SK-N-SH (cell line): ENCODE results near the gene POM121L2.

Source experiments
- EP300 ChIP-seq, 2 experiments: IDR thresholded peaks; 2 replicates each; pipeline versions ENCODE4 v1.4.0 to v1.6.1; 2012; ENCODE audit warnings: borderline replicate concordance in 1 of 2, low read depth in 1 of 2, low read length in 1 of 2
- GATA2 ChIP-seq: sonication (generic); formaldehyde crosslinking; IDR thresholded peaks from 2 replicates; pipeline ENCODE4 v1.5.0; 2020; ENCODE audit warnings: mild to moderate bottlenecking, missing genetic modification reagents
- POLR2AphosphoS5 ChIP-seq: IDR thresholded peaks from 2 replicates; pipeline ENCODE4 v1.6.1; 2012; ENCODE audit warnings: low read depth, low read length
- YY1 ChIP-seq: IDR thresholded peaks from 2 replicates; pipeline ENCODE4 v1.4.0; 2012; ENCODE audit warnings: low read depth, mild to moderate bottlenecking
- TF ChIP-seq, protein P1 (sequence below): IDR thresholded peaks from 2 replicates; pipeline ENCODE4 v1.6.1; 2012; ENCODE audit warnings: mild to moderate bottlenecking, low read depth, low read length, moderate library complexity
- TF ChIP-seq, protein P2 (sequence below): IDR thresholded peaks from 2 replicates; pipeline ENCODE4 v1.4.0; 2012; ENCODE audit warnings: low read depth
- TF ChIP-seq, protein P3 (sequence below): fragments of 200-600 bp; sonication (generic); IDR thresholded peaks from 2 replicates; pipeline ENCODE4 v1.6.1; 2017; ENCODE audit warnings: antibody characterized with exemption, mild to moderate bottlenecking, moderate library complexity
- TF ChIP-seq, protein P4 (sequence below): IDR thresholded peaks from 2 replicates; pipeline ENCODE4 v1.4.0; 2012; ENCODE audit warnings: low read depth, borderline replicate concordance
- TF ChIP-seq, protein P5 (sequence below): IDR thresholded peaks from 2 replicates; pipeline ENCODE4 v1.4.0; 2012; ENCODE audit warnings: low read depth, borderline replicate concordance

DNA sequence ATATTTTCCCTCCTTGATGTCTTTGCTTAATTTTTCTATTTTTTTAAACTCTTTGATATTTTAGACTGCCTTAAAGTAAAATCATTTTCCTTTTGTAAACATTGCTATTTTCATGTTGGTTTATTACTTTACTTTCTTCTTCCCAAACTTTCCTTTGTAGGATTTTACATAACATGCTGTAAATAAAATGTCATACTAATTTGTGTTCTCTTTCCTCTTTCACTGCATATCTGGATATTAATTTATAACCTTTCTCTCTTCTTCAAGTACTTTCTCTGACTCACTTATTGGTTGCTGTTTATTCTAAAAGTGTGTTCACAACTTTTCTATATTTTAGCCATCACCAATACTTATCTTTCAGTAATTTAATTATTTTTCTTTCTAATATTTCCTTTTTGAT is 9.3 kb upstream of the POM121L2 start:
- TF ChIP-seq, protein P1, sequence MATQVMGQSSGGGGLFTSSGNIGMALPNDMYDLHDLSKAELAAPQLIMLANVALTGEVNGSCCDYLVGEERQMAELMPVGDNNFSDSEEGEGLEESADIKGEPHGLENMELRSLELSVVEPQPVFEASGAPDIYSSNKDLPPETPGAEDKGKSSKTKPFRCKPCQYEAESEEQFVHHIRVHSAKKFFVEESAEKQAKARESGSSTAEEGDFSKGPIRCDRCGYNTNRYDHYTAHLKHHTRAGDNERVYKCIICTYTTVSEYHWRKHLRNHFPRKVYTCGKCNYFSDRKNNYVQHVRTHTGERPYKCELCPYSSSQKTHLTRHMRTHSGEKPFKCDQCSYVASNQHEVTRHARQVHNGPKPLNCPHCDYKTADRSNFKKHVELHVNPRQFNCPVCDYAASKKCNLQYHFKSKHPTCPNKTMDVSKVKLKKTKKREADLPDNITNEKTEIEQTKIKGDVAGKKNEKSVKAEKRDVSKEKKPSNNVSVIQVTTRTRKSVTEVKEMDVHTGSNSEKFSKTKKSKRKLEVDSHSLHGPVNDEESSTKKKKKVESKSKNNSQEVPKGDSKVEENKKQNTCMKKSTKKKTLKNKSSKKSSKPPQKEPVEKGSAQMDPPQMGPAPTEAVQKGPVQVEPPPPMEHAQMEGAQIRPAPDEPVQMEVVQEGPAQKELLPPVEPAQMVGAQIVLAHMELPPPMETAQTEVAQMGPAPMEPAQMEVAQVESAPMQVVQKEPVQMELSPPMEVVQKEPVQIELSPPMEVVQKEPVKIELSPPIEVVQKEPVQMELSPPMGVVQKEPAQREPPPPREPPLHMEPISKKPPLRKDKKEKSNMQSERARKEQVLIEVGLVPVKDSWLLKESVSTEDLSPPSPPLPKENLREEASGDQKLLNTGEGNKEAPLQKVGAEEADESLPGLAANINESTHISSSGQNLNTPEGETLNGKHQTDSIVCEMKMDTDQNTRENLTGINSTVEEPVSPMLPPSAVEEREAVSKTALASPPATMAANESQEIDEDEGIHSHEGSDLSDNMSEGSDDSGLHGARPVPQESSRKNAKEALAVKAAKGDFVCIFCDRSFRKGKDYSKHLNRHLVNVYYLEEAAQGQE = no peak
- TF ChIP-seq YY1 (no peak), GATA2 (CRISPR knock-in tag) (no peak), EP300 (IDR thresholded peaks at IDR 0.05; ENCODE audit: borderline replicate concordance in 1 of 2, low read depth in 1 of 2, low read length in 1 of 2) (no peak), POLR2AphosphoS5 (no peak)
- TF ChIP-seq, protein P2, sequence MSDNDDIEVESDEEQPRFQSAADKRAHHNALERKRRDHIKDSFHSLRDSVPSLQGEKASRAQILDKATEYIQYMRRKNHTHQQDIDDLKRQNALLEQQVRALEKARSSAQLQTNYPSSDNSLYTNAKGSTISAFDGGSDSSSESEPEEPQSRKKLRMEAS = no peak
- TF ChIP-seq, protein P3, sequence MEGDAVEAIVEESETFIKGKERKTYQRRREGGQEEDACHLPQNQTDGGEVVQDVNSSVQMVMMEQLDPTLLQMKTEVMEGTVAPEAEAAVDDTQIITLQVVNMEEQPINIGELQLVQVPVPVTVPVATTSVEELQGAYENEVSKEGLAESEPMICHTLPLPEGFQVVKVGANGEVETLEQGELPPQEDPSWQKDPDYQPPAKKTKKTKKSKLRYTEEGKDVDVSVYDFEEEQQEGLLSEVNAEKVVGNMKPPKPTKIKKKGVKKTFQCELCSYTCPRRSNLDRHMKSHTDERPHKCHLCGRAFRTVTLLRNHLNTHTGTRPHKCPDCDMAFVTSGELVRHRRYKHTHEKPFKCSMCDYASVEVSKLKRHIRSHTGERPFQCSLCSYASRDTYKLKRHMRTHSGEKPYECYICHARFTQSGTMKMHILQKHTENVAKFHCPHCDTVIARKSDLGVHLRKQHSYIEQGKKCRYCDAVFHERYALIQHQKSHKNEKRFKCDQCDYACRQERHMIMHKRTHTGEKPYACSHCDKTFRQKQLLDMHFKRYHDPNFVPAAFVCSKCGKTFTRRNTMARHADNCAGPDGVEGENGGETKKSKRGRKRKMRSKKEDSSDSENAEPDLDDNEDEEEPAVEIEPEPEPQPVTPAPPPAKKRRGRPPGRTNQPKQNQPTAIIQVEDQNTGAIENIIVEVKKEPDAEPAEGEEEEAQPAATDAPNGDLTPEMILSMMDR = no peak
- TF ChIP-seq, protein P4, sequence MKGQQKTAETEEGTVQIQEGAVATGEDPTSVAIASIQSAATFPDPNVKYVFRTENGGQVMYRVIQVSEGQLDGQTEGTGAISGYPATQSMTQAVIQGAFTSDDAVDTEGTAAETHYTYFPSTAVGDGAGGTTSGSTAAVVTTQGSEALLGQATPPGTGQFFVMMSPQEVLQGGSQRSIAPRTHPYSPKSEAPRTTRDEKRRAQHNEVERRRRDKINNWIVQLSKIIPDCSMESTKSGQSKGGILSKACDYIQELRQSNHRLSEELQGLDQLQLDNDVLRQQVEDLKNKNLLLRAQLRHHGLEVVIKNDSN = no peak
- TF ChIP-seq, protein P5, sequence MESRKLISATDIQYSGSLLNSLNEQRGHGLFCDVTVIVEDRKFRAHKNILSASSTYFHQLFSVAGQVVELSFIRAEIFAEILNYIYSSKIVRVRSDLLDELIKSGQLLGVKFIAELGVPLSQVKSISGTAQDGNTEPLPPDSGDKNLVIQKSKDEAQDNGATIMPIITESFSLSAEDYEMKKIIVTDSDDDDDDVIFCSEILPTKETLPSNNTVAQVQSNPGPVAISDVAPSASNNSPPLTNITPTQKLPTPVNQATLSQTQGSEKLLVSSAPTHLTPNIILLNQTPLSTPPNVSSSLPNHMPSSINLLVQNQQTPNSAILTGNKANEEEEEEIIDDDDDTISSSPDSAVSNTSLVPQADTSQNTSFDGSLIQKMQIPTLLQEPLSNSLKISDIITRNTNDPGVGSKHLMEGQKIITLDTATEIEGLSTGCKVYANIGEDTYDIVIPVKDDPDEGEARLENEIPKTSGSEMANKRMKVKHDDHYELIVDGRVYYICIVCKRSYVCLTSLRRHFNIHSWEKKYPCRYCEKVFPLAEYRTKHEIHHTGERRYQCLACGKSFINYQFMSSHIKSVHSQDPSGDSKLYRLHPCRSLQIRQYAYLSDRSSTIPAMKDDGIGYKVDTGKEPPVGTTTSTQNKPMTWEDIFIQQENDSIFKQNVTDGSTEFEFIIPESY = no peak
